HPDE6-E6E7 (cell line): ENCODE data around the gene NDRG3.
"Not testable (repeated sequence)": the region's sequence is repeated elsewhere in the genome, so short reads cannot be mapped to it uniquely, and the experiment has no call there.

ENCODE experiments used
- DNase-seq: peaks from one replicate; pipeline ENCODE4 v3.0.0; 2011; ENCODE audit warnings: missing footprints; ENCODE audit errors: extremely low spot score

The NDRG3 gene

GRCh38 chr20:36687850-36688249, 58.0 kb downstream of the NDRG3 start:
- DNase-seq = no peak

GRCh38 chr20:36686944-36687343, 58.9 kb downstream of the NDRG3 start:
- no peak for DNase-seq

GRCh38 chr20:36686504-36686903, 59.4 kb downstream of the NDRG3 start:
- no peak for DNase-seq

- DNase-seq = no peak
Observed at GRCh38 chr20:36684747-36685146, 61.1 kb downstream of the NDRG3 start.

GRCh38 chr20:36682311-36682710, 63.6 kb downstream of the NDRG3 start:
- no peak for DNase-seq

GRCh38 chr20:36677422-36677771, 68.5 kb downstream of the NDRG3 start:
- DNase-seq = no peak

- DNase-seq = no peak
Observed at GRCh38 chr20:36676701-36677421, 69.0 kb downstream of the NDRG3 start.

- not testable (repeated sequence) for DNase-seq
Observed at GRCh38 chr20:36675545-36675944, 70.3 kb downstream of the NDRG3 start.

GRCh38 chr20:36672991-36673390, 72.9 kb downstream of the NDRG3 start:
- DNase-seq = no peak

GRCh38 chr20:36670665-36671357, 75.1 kb downstream of the NDRG3 start:
- DNase-seq = no peak

- DNase-seq = no peak
Observed at GRCh38 chr20:36666181-36666740, 79.6 kb downstream of the NDRG3 start.

- no peak for DNase-seq
Observed at GRCh38 chr20:36663031-36663430, 82.9 kb downstream of the NDRG3 start.

GRCh38 chr20:36658300-36658699, 87.6 kb downstream of the NDRG3 start:
- no peak for DNase-seq

GRCh38 chr20:36656733-36657132, 89.2 kb downstream of the NDRG3 start:
- DNase-seq = no peak

GRCh38 chr20:36655004-36655403, 90.9 kb downstream of the NDRG3 start:
- DNase-seq = no peak

- DNase-seq = no peak
Observed at GRCh38 chr20:36654506-36654905, 91.4 kb downstream of the NDRG3 start.

- no peak for DNase-seq
Observed at GRCh38 chr20:36653456-36653855, 92.4 kb downstream of the NDRG3 start.

- no peak for DNase-seq
Observed at GRCh38 chr20:36647196-36648121, 98.4 kb downstream of the NDRG3 start.

- no peak for DNase-seq
Observed at GRCh38 chr20:36646678-36647077, 99.2 kb downstream of the NDRG3 start.

GRCh38 chr20:36645998-36646397, 99.9 kb downstream of the NDRG3 start, which contains the start of gene SLA2:
SLA2 (minus strand) TSS chr20:36646196; CDS start chr20:36641335, 4,861 bp downstream.
- DNase-seq = no peak

GRCh38 chr20:36645353-36645752, 100.5 kb downstream of the NDRG3 start:
- no peak for DNase-seq

- no peak for DNase-seq
Observed at GRCh38 chr20:36644706-36645095, 101.2 kb downstream of the NDRG3 start.
